Right atrium auricular region (tissue), 2 donors: ENCODE measurements around the gene ZBTB22. TPM values are rescaled to one million over a fixed set of nuclear protein-coding genes. Genes with fewer than 3 reads are reported as not detected.

Source experiments
- DNase-seq: peaks from one replicate; pipeline ENCODE4 v3.0.0-alpha.2; 2019; ENCODE audit warnings: low spot score
- H3K27ac ChIP-seq, 2 donors: fragments of 200-600 bp; sonication (generic); 1 replicate in 1 of 2; 2 replicates in 1 of 2; pipeline ENCODE4 v1.5.1; 2016 to 2019
- H3K27me3 ChIP-seq, 2 donors: fragments of 200-600 bp; sonication (generic); one replicate each; pipeline versions ENCODE4 v1.5.1 to v1.6.0; 2017 to 2019
- H3K36me3 ChIP-seq: fragments of 200-600 bp; sonication (generic); one replicate; pipeline ENCODE4 v1.5.1; 2016
- H3K4me1 ChIP-seq, 2 donors: fragments of 200-600 bp; sonication (generic); one replicate each; pipeline versions ENCODE4 v1.5.1 to v1.6.0; 2017 to 2019
- H3K4me3 ChIP-seq, 2 donors: fragments of 200-600 bp; sonication (generic); 1 replicate in 1 of 2; 2 replicates in 1 of 2; pipeline ENCODE4 v1.5.1; 2017 to 2019; ENCODE audit warnings: mild to moderate bottlenecking in 1 of 2, moderate library complexity in 1 of 2
- H3K9me3 ChIP-seq, 2 donors: fragments of 200-600 bp; sonication (generic); one replicate each; pipeline ENCODE4 v1.5.1; 2019
- CTCF ChIP-seq, 2 donors: fragments of 200-600 bp; sonication (generic); IDR thresholded peaks; one replicate each; pipeline ENCODE4 v1.5.1; 2019; ENCODE audit warnings: antibody characterized with exemption in 2 of 2
- total RNA-seq, 2 donors: library from RNA; depleted of rRNA; stranded (reverse); fragments of >200 nt; gene quantifications; one replicate each; pipeline ENCODE4 v1.1.0, GENCODE V29; 2016

The ZBTB22 gene
- total RNA-seq, 2 donors from 2014 or later: 11.9 to 18.9 TPM

- no peak overlapping the region for H3K27ac ChIP-seq
- H3K36me3 ChIP-seq: peaks cover 44% of the 10 kb centered on the region
- DNase-seq: no peak
- peaks cover 0 to 32% of the 10 kb centered on the region in 2 donors for H3K4me1 ChIP-seq
- TF ChIP-seq CTCF (IDR thresholded peaks at IDR 0.05): no peak
- H3K4me3 ChIP-seq: no peak overlapping the region
- no peaks in the 10 kb centered on the region for H3K27me3 ChIP-seq
- no peaks in the 10 kb centered on the region for H3K9me3 ChIP-seq
Observed at GRCh38 chr6:33279257-33279695, 38.3 kb downstream of the ZBTB22 start.

GRCh38 chr6:33278810-33279209 is 38.7 kb downstream of the ZBTB22 start:
- no peak overlapping the region for H3K4me3 ChIP-seq
- H3K27ac ChIP-seq: no peak overlapping the region
- H3K4me1 ChIP-seq: peaks cover 0 to 37% of the 10 kb centered on the region in 2 donors
- H3K36me3 ChIP-seq: peaks cover 46% of the 10 kb centered on the region
- DNase-seq: no peak
- H3K27me3 ChIP-seq: no peaks in the 10 kb centered on the region
- TF ChIP-seq CTCF (IDR thresholded peaks at IDR 0.05): no peak
- H3K9me3 ChIP-seq: no peaks in the 10 kb centered on the region

- Histone ChIP-seq H3K9me3 (no peaks in the 10 kb centered on the region), H3K4me1 (peaks cover 0 to 41% of the 10 kb centered on the region in 2 donors), H3K4me3 (no peak overlapping the region), H3K36me3 (peaks cover 44% of the 10 kb centered on the region), H3K27ac (no peak overlapping the region), H3K27me3 (no peaks in the 10 kb centered on the region)
- no peak for DNase-seq
- no peak for TF ChIP-seq CTCF (IDR thresholded peaks at IDR 0.05)
Observed at GRCh38 chr6:33278392-33278741, 39.2 kb downstream of the ZBTB22 start.

- Histone ChIP-seq H3K36me3 (peaks cover 44% of the 10 kb centered on the region), H3K27ac (peak overlapping the region; percentile 88 to 92), H3K27me3 (no peaks in the 10 kb centered on the region), H3K9me3 (no peaks in the 10 kb centered on the region), H3K4me1 (peaks cover 0 to 47% of the 10 kb centered on the region in 2 donors), H3K4me3 (peak overlapping the region; percentile 69 to 75)
- no peak for TF ChIP-seq CTCF (IDR thresholded peaks at IDR 0.05)
- no peak for DNase-seq
Observed at GRCh38 chr6:33277663-33278391, 39.7 kb downstream of the ZBTB22 start.

- H3K36me3 ChIP-seq: peaks cover 44% of the 10 kb centered on the region
- peaks cover 0 to 54% of the 10 kb centered on the region in 2 donors for H3K4me1 ChIP-seq
- peak; percentile 48 to 72 for TF ChIP-seq CTCF (IDR thresholded peaks at IDR 0.05)
- peak within 1 kb of the TSS; percentile 69 to 75 for H3K4me3 ChIP-seq
- H3K9me3 ChIP-seq: no peaks in the 10 kb centered on the region
- H3K27ac ChIP-seq: peak within 1 kb of the TSS; percentile 88 to 92
- peak; percentile 77 for DNase-seq
- no peaks in the 10 kb centered on the region for H3K27me3 ChIP-seq
Observed at GRCh38 chr6:33276864-33277662, 40.5 kb downstream of the ZBTB22 start, which contains the start of gene B3GALT4. TSS of gene B3GALT4 (plus strand) at chr6:33277123. CDS start at chr6:33277420, 297 bp downstream.
